Measurements from ENCODE around the gene TMEM33.
A peak's percentile ranks its signal among the peaks of the same experiment; 100 is the strongest.
"Not testable (repeated sequence)": the region's sequence is repeated elsewhere in the genome, so short reads cannot be mapped to it uniquely, and the experiment has no call there.

TMEM33 gene, protein sequence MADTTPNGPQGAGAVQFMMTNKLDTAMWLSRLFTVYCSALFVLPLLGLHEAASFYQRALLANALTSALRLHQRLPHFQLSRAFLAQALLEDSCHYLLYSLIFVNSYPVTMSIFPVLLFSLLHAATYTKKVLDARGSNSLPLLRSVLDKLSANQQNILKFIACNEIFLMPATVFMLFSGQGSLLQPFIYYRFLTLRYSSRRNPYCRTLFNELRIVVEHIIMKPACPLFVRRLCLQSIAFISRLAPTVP

DNA sequence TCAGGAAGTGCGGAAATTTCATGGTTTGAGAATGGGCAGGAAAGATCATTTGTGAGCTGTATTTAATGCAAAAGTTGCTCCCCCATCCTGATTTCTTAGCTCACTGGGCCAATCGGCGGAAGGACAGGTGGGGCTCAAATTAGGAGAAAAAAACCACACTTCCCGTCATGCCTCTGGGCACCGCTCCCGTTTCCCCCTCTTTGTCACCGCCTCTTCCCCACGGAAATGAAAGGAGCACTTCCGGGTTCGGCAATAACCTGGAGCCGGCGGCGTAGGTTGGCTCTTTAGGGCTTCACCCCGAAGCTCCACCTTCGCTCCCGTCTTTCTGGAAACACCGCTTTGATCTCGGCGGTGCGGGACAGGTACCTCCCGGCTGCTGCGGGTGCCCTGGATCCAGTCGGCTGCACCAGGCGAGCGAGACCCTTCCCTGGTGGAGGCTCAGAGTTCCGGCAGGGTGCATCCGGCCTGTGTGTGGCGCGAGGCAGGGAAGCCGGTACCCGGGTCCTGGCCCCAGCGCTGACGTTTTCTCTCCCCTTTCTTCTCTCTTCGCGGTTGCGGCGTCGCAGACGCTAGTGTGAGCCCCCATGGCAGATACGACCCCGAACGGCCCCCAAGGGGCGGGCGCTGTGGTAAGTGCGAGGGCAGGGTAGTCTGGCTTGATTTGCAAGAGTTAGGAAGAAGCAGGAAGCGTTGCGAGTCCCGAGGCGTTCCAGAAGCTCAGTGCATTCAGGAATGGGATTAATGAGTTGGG, at the start of gene TMEM33:
Gene TMEM33, plus strand, starts transcription at position 529 of the 751 bp plus-strand sequence. Its CDS starts 56 bp downstream, at position 585.
- DNase-seq = peak; percentile 70

DNA sequence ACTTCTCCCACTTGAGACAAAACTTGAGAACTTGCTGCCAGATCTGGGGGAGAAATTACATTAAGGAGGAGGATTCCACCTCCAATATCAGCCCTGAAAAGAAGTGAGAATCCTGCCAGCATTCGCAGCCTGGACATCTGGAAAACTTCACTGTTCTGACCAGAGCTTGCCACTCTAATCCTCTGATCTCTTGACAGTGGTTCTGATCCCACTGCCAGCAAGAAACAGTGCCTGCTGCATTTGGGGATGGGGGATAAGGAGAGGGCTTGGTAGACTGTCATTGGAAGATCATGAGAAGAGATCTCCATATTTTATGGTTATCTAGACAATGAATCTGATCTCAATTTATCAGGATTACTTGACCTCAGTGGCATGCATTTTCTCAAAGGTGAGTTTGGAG, 49.8 kb upstream of the TMEM33 start:
- DNase-seq = no peak

DNA sequence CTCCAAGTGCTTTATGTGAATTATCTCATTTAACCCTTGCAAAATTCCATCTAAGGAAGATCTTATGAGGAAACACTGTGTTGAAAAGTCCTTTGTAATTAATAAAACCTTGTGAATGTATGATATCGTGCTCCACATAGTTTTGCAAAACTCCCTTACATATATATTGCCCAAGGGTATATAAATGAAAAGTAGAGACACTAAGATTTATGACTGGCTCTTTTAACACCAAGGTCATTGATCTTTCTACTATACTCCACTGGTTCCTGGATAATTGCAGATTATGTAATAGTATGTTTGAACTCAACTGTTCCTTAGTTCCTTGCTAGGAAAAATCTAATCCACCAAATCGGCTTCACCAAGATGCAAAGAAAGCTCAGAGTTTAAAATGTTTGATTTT, 48.0 kb upstream of the TMEM33 start:
- DNase-seq = no peak

DNA sequence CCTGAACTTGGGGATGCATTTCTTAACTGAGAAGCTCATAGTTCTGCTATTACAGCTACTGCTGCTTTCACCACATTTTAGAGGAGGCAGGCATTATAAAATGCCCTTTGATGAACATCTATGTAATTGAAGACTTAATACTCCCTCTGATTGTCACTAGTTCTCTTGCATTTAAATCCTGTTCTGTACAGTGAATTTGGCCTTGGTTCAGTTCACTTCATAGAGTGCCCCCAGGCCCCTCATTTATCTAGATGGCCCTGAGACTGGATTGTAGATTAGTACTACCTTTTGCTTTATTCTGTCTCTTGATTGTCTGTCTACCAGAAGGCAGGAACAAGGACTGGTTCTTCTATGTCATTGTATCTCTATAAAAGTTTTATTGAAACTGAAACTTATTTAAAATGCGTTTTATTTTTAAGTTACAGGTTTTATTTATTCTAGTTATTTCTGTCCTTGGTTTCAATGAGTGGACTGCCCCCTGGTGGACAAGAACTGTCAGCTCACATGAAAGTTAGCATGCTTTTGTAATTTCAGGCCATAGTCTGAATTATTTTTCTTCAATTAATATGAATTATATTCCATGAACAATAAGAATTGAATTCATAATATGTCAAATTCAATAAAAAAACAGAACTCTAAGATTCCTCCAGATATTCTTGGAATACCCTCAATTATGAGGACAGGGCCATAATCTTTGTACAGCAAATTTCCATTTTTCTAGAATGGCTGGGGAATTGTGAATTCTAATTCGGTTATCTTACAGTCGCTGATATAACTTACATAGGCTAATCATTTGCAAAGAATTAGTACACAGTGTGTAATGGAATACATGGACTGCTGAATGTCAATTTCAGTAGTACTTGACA, 47.2 kb upstream of the TMEM33 start:
- DNase-seq = peak; percentile 6

DNA sequence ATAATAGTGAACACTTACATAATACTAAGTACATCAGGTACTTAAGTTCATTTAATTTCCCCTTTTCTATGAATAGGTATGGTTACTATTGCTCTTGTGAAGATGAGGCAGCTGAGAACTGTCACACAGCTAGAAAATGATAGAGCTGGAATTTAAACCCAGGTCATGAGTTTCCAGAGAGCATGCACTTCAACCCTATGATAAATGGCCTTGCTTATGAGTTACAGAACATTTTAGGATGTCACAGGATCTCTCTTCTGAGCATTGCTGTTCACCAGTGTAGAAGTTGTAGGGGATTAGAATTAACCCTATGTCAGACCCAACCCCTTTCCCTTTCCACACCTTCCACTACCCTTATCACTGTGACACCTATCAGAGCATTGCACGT, 46.5 kb upstream of the TMEM33 start:
- DNase-seq = no peak

DNA sequence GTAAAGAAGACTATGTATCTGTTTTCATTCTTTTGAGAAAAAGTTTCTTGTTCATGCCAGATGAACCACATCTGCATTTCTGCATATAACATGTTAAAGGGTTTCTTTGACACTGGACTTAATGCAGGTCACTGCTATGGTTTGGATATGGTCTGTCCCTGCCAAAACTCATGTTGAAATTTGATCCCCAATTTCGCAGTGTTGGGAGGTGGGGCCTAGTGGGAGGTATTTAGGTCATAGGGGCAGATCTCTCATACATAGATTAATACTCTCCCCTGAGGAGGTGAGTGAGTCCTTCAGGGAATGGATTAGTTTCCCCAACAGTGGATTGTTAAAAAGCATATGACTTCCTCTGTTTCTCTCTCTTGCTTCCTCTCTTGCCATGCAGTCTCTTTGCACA, 45.9 kb upstream of the TMEM33 start:
- DNase-seq = no peak

DNA sequence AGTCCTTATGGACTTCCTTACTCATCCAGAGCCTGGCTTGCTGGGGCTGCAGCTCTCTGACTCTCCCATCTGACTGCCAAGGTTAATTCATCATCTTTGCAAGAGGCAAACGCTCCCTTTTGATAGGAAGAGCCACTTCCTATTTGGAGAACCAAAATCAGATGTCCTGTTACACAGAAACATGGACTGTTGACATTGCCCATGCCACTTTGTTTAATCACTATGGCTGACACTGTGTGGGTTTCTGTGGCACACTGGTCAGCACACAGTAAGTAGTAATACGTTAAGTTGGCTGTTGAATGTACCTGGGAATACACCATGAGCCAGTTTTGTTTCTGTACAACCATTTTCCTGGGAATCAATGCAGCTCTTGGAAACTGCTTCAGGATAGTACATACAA, 45.1 kb upstream of the TMEM33 start:
- DNase-seq = no peak

DNA sequence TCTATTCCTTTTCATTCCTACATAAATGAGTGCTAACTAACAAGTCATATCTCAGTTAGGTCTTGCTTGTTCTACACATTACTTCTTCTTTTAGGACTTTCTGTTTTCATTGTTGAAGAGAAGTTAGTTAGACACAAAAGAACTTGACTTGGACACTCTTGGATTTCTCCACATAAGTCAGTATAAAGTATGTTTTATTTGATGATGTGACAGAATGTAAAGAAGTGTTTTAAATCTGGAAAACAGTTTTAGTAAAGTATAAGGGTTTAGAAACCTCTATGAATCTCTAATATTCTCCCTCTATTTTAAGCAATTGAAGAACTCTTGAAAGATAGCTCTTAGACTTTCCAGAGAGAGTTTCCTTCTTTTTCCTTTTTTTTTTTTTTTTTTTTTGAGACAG, 38.6 kb upstream of the TMEM33 start:
- no peak for DNase-seq

DNA sequence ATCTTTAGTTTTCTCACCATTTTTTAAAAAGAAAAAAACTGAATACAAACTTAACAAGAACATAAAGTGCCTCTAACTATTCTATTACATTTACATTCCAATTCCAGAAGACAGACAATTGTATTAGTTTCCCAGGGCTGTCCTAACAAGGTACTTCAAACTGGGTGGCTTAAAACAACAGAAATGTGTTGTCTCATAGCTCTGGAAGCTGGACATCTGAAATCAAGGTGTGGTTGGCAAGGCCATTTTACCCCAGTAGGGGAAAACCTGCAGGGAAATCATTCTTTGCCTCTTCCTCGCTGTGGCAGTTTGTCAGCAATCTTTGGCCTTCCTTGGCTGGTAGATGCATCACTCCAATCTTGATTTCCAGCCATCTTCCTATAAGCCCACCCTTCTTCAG, 37.5 kb upstream of the TMEM33 start:
- DNase-seq = no peak

DNA sequence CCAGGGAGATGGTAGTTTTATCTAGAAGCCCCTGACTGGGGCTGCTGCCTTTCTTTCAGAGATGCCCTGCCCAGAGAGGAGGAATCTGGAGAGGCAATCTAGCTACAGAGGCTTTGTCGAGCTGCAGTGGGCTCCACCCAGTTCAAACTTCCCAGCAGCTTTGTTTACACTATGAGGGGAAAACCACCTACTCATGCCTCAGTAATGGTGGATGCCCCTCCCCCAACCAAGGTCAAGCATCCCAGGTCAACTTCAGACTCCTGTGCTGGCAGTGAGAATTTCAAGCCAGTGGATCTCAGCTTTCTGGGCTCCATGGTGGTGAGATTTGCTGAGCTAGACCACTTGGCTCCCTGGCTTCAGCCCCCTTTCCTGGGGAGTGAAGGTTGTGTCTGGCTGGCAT, 26.1 kb upstream of the TMEM33 start:
- DNase-seq = not testable (repeated sequence)

DNA sequence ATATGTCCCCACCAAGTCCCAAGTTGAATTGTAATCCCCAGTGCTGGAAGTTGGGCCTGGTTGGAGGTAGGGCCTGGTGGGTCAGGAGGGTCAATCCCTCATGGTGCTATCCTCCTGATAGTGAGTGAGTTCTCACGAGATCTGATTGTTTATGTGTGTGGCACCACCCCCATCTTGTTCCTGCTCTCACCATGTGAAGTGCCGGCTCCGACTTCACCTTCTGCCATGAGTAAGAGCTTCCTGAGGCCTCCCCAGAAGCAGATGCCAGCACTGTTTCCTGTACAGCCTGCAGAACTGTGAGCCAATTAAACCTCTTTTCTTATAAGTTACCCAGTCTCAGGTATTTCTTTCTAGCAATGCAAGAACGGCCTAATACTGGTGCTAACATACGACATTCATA, 22.7 kb upstream of the TMEM33 start:
- DNase-seq = no peak

DNA sequence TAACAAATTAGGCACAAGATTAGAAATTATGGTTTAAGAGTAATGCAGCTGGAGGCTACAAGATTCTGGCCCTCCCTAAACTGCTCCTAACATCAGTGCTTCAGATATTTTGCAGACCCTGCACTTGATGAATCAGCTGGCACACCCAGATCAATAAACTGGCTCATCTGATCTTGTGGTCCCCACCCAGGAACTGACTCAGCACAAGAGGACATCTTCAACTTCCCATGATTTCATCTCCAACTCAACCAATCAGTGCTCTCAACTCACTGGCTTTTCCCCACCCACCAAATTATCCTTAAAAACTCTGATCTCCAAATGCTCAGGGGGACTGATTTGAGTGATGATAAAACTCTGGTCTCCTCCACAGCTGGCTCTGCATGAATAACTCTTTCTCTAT, 21.7 kb upstream of the TMEM33 start:
- no peak for DNase-seq

DNA sequence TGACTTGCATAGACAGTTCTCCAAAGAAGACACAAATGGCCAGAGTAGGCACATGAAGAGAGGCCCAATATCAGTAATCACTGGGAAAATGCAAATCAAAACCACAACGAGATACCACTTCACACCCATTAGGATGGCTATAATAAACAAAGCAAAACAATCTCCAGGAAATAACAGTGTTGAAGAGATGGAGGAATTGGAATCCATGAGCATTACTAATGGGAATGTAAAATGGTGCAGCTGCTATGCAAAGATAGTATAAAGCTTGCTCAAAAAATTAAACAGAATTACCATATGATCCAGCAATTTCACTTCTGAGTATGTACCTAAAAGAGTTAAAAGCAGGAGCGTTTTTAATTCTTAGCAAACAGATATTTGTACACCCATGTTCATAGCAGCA, 17.0 kb upstream of the TMEM33 start:
- no peak for DNase-seq

DNA sequence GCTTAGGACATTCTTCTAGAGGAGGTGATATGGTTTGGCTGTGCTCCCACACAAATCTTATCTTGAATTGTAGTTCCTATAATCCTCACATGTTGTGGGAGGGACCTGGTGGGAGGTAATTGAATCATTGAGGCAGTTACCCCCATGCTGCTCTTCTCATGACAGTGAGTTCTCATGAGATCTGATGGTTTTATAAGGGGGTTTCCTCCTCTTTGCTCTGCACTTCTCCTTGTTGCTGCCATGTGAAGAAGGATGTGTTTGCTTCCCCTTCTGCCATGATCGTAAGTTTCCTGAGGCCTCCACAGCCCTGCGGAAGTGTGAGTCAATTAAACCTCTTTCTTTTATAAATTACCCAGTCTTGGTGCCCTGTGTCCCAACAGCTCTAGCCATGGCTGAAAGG, 14.8 kb upstream of the TMEM33 start:
- DNase-seq = not testable (repeated sequence)

DNA sequence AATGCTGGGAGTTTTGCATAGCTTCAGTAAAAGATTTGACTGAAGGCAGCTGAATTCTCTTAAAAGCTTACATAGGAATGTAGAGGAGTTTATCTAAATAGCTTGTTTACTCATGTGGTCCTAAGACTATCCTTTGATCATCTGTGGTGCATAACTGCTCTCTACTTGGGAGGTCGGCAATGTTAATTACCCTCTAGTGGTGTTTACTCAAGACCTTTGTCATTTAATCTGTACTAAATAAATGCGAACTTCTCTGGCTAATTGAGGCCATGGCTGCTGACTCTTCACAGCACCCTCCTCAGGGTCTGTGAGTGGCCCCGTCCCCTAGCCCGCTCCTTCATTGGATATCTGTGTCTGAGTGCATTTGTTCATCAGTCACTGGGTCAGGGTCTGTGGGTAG, 13.8 kb upstream of the TMEM33 start:
- DNase-seq = no peak

DNA sequence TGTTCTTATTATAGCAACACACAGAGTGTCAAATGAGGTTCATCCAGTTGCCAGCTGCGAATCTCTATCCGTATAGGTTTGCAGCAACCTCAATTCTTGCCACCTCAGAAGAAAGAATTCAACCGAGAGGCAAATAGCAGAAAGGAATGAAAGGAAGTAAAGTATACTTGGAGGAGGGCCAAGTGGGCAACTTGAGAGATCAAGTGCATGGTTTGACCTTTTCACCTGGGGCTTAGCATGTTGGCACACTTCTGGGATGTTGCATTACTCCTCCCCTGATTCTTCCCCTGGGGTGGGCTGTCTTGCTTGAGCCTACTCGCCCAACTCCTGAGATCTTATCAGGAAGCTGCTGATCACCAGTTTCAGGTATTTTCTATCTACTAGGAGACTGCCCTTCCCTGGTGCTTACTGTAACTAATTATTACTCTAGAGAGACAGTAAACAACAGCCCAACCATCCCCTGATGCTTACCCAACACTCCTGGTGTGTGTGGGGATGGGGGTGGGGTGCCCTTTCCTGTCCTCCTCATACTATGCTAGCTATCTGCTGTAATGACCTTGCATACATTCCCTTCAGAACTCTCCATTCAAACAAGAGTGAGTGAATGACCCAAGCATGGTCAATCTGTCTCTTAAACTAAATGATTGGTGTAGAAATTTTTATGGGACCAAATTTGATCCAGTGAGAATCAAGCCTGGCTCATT, 7.3 kb upstream of the TMEM33 start:
- no peak for DNase-seq

DNA sequence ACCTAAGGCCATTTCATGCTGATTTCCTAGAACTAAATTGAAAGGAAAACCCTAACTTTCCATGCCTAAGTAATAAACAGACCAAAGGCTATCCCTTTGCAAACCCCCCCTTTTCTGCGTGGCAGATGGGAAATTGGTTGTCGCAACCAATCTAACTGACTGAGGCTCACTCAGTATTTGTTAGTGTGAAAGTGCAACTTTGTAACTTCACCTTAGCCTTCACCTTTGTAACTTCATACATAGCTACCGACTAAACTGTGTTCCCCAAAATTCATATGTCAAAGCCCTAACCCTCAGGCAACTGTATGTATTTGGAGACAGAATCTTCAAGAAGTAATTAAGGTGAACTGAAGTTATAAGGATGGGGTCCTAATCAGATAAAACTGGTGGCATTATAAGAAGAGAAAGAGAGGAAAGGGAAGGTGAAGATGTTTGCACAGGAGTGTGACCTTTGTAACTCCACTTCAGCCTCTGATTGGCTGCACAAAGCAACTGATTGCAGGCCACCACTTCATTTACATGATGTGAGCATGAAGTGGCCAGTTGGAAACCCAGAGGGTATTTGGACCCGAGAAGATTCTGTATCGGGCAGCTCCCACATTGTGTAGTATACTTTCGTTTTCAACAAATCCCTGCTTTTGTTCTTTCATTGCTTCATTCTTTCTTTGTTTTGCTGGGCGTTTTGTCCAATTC, 4.9 kb upstream of the TMEM33 start:
- no peak for DNase-seq

DNA sequence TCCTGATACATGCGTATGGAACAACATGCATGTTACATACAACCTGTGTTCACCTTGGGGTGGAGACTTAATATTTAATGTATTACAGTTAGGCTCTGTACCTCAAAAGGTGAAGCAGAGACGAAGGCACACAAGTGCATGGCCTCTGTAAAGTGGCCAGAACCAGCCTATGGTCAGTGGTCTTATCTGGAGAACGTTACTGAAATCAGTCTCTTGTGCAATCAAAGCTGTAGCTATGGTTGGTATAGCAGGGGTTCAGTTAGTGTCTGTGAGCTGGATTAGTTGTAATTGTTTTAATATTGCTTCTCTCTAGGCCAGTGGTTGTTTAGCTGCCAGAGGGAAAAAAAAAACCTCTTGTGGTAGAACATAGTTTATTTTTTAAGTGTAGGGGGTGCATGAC, 2.2 kb upstream of the TMEM33 start:
- no peak for DNase-seq

DNA sequence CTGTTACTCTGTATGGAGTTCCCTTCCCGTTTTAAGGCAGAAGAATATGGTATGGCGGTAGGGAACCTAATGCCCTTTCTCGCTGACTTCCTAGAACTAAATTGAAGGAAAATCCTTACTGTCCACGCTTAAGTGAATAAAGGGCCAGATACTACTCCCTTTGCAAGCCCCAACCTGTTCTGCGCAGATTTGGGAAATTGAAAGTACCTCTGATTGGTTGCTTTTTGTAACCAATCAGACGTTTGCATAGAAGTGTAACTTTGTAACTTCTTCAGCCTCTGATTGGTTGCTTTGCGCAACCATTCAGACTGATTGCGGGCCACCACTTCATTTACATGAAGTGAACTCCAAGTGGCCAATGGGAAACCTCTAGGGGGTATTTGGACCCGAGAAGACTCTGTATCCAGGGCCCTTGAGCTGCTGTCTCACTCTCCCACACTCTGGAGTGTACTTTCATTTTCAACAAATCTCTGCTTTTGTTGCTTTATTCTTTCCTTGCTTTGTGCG, 1.2 kb upstream of the TMEM33 start:
- no peak for DNase-seq

DNA sequence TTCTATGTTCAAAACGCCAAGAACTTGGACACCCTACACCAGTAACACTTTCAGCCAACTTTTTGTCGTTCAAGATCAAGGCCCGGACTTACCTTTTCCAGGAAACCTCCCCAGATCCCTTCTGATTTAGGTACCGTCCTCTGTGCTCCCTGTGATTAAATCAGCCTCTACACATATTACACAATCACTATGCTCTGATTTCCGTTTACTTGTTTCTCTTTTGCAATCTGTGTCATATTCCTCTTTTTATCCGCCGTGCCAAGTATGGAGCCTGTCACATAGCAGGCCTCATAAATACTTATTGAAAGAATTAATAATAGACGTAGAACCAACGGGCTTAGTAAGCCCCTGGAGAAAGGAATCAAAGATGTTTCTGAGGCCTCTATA, 722 bp upstream of the TMEM33 start:
- no peak for DNase-seq

DNA sequence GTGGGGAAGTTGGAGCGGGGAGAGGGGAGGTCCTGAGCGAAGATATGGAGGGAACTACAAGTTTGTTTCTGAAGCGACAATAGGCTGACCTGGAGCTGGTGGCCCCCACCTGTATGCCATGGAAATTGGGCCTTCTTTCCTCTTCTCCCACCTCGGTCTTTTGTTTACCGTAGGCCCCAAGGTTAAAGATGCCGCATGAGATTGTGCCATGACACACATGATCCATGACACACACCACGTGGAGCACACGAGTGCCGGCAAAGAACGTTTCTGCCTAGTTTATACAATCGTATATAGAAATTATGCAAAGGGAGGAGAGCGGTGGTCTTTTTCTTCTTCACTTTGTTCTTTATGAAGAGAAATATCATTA, 408 bp downstream of the TMEM33 start:
- no peak for DNase-seq

DNA sequence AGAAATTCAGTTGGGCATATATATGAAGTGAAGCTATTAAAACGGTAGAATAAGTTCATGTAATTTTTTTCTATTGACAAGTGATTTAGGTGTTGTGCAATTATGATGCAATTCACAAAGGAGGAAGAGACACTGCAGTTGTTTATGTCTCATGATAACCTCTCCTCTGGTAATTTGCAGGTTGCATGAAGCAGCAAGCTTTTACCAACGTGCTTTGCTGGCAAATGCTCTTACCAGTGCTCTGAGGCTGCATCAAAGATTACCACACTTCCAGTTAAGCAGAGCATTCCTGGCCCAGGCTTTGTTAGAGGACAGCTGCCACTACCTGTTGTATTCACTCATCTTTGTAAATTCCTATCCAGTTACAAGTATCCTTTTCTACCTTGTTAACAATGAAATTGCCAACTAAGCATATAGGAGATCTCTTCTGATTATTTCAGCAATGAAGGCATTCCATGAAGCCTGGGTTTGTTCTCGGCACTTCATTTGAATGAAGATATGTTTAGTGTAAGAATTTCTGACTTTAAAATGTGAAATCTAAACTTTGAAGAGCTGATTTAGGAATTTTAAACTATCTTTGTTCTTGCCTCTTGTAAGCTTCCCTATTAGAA, 3.9 kb downstream of the TMEM33 start:
- no peak for DNase-seq

Data from NCI-H2171 (cell line).